ENCODE results near the gene SAFB. TPM values are rescaled to one million over a fixed set of nuclear protein-coding genes. Genes with fewer than 3 reads are reported as not detected.

SAFB gene
- total RNA-seq, 6 experiments from 2014 or later = 31.2 to 45.7 (median 32.8) TPM

DNA sequence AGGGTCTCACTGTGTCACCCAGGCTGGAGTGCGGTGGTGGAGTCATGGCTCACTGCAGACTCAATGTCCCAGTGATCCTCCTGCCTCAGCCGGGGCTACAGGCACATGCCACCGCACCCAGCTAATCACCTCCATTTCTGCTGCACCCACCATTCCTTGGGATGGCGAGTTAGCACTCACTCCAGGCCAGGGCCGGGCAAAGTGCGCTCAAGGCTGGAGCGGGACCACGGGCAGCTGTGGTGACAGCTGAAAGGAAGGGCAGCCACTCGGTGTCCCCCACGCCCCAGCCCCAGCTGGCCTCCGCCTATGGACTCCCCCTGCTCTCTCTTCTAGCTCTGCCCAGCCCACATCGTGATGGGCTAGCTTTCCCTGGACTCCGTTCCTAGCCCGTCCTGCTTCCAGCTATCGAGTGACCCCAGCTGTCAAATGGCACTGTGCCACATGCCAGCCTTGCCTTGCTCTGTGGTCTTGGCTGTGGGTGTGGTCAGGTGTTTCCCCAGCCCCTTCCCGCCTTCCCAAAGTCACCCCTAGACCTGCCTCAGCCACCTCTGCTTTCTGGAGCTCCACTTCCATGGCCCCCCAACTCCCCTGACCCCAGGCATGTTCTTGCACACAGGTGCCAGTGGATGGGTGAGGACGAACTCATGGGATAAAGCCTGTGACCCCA is 53.4 kb downstream of the SAFB start:
- Histone ChIP-seq H3K36me3 (no peaks in the 10 kb centered on the region), H3K4me3 (no peak overlapping the region), H3K4me1 (peaks cover 0 to 6% (median 0%) of the 10 kb centered on the region in 4 donors), H3K27me3 (no peaks in the 10 kb centered on the region), H3K27ac (no peak overlapping the region), H3K9me3 (no peaks in the 10 kb centered on the region)
- TF ChIP-seq, protein P1, sequence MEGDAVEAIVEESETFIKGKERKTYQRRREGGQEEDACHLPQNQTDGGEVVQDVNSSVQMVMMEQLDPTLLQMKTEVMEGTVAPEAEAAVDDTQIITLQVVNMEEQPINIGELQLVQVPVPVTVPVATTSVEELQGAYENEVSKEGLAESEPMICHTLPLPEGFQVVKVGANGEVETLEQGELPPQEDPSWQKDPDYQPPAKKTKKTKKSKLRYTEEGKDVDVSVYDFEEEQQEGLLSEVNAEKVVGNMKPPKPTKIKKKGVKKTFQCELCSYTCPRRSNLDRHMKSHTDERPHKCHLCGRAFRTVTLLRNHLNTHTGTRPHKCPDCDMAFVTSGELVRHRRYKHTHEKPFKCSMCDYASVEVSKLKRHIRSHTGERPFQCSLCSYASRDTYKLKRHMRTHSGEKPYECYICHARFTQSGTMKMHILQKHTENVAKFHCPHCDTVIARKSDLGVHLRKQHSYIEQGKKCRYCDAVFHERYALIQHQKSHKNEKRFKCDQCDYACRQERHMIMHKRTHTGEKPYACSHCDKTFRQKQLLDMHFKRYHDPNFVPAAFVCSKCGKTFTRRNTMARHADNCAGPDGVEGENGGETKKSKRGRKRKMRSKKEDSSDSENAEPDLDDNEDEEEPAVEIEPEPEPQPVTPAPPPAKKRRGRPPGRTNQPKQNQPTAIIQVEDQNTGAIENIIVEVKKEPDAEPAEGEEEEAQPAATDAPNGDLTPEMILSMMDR (IDR thresholded peaks at IDR 0.05) = no peak
- TF ChIP-seq POLR2A (IDR thresholded peaks at IDR 0.05) = no peak
- DNase-seq (no peak), ATAC-seq (no peak)
- WGBS (ENCODE audit: insufficient coverage, low coverage, low lambda C conversion rate, missing lambda C conversion rate) = 73% methylated on average over 3 of the region's 17 CpGs
- intact Hi-C loops (cut with DNase I) = loop anchor here in 1 of 2 donors (10.0 kb wide), 1 partner anchor 61 kb away; no protein-coding TSS in a partner anchor

DNA sequence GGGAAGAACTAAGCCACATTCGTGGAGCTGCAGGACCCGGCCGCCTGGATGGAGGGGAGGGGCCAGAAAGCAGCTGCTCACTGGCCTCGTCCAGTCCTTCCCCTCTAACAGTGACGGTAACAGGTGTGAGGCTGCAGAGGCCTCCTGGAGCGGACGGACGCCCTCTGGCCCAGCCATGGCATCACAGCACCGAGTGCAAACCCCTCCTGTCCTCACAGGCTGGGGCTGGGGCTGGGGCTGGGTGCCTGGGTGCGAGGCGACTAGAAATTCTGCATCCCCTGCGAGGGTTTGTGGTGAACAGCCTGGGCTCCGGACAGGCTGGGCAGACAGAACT is 53.9 kb downstream of the SAFB start:
- peaks cover 0 to 6% (median 0%) of the 10 kb centered on the region in 4 donors for H3K4me1 ChIP-seq
- ATAC-seq = no peak
- H3K27me3 ChIP-seq = no peaks in the 10 kb centered on the region
- no peak overlapping the region for H3K4me3 ChIP-seq
- 70% methylated on average over 4 of the region's 13 CpGs for WGBS (ENCODE audit: insufficient coverage, low coverage, low lambda C conversion rate, missing lambda C conversion rate)
- TF ChIP-seq, protein P1 (IDR thresholded peaks at IDR 0.05) = no peak
- TF ChIP-seq POLR2A (IDR thresholded peaks at IDR 0.05) = no peak
- no peaks in the 10 kb centered on the region for H3K9me3 ChIP-seq
- DNase-seq = no peak
- intact Hi-C loops (cut with DNase I) = loop anchor here in 1 of 2 donors (10.0 kb wide), 1 partner anchor 62 kb away; no protein-coding TSS in a partner anchor
- H3K36me3 ChIP-seq = no peaks in the 10 kb centered on the region
- no peak overlapping the region for H3K27ac ChIP-seq

DNA sequence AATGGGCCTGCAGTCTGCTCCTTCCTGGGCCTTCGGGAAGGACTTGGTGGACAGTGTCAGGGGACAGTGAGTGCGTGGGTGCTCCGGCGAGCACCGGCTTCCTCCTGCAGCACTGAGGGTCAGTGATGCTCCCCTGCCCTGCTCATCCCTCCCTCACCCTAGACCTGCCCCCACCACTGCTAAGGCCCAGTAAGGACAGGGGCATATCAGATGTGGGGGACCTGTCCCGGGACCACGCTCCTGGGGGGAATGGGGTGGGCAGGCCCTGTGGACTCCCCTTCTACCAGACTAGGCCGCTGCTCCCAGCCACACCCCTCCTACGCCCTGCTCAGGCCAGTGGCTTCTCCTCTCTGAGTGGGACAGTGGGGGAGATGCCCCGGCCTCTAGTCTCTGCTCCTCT is 54.3 kb downstream of the SAFB start:
- Histone ChIP-seq H3K4me1 (peaks cover 0 to 6% (median 0%) of the 10 kb centered on the region in 4 donors), H3K27ac (no peak overlapping the region), H3K9me3 (no peaks in the 10 kb centered on the region), H3K4me3 (no peak overlapping the region), H3K27me3 (no peaks in the 10 kb centered on the region), H3K36me3 (no peaks in the 10 kb centered on the region)
- WGBS (ENCODE audit: insufficient coverage, low coverage, low lambda C conversion rate, missing lambda C conversion rate) = 100% methylated on average over 1 of the region's 10 CpGs
- intact Hi-C loops (cut with DNase I) = loop anchor here in 1 of 2 donors (10.0 kb wide), 1 partner anchor 62 kb away; no protein-coding TSS in a partner anchor
- DNase-seq (no peak), ATAC-seq (no peak)
- TF ChIP-seq, protein P1 (IDR thresholded peaks at IDR 0.05) = no peak
- TF ChIP-seq POLR2A (IDR thresholded peaks at IDR 0.05) = no peak

DNA sequence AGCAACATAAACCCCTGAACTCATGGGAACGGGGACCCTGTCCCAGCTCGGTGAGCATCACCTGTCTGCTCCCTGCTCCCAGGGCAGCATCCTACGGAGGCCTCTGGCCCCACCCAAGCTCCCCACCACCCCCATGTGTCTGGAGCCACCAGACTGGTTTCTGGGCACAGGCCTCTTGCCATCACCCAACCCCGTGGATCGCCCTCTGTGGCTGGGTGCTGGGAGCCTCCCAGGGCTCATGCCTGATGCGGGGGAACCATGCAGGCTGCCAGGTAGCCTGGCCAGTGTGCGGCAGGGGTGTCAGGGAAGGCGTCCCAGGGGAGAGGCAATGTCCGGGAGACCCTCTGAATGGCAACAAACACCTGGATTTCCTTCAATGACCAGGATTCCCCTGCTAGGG is 54.7 kb downstream of the SAFB start:
- ATAC-seq (no peak), DNase-seq (no peak)
- intact Hi-C loops (cut with DNase I) = loop anchor here in 1 of 2 donors (10.0 kb wide), 1 partner anchor 63 kb away; no protein-coding TSS in a partner anchor
- Histone ChIP-seq H3K9me3 (no peaks in the 10 kb centered on the region), H3K4me3 (no peak overlapping the region), H3K27me3 (no peaks in the 10 kb centered on the region), H3K4me1 (peaks cover 0 to 6% (median 0%) of the 10 kb centered on the region in 4 donors), H3K27ac (no peak overlapping the region), H3K36me3 (no peaks in the 10 kb centered on the region)
- WGBS (ENCODE audit: insufficient coverage, low coverage, low lambda C conversion rate, missing lambda C conversion rate) = 100% methylated on average over 3 of the region's 9 CpGs
- no peak for TF ChIP-seq POLR2A (IDR thresholded peaks at IDR 0.05)
- TF ChIP-seq, protein P1 (IDR thresholded peaks at IDR 0.05) = no peak
